CD14-positive monocyte (primary cell): ENCODE data around the gene TBC1D9B. TPM values are rescaled to one million over a fixed set of nuclear protein-coding genes. Genes with fewer than 3 reads are reported as not detected.

Source experiments
- DNase-seq, 3 donors: peaks; one replicate each; pipeline ENCODE4 v3.0.0-alpha.2; 2011 to 2022
- H2AFZ ChIP-seq: 2 replicates; pipeline ENCODE4 v1.6.0; 2012; ENCODE audit warnings: mild to moderate bottlenecking, low read depth, low read length, inconsistent platforms; ENCODE audit not compliant: insufficient read depth, poor library complexity, severe bottlenecking
- H3K27ac ChIP-seq, 2 donors: 1 replicate in 1 of 2; 2 replicates in 1 of 2; pipeline ENCODE4 v1.5.1; 2012 to 2013; ENCODE audit warnings: low read length in 2 of 2, control low read depth in 1 of 2, inconsistent platforms in 1 of 2, low read depth in 1 of 2, mild to moderate bottlenecking in 1 of 2
- H3K27me3 ChIP-seq, 2 donors: one replicate each; pipeline versions ENCODE4 v1.6.0 to v1.6.1; 2011 to 2013; ENCODE audit warnings: low read length in 2 of 2; ENCODE audit not compliant: control insufficient read depth in 2 of 2, insufficient read depth in 2 of 2
- H3K36me3 ChIP-seq, 2 donors: replicated peaks in 1 of 2; 1 replicate in 1 of 2; 2 replicates in 1 of 2; pipeline versions ENCODE4 v1.5.1 to v1.6.1; 2012 to 2013; ENCODE audit warnings: low read length in 2 of 2, control low read depth in 1 of 2, inconsistent platforms in 1 of 2, mild to moderate bottlenecking in 1 of 2; ENCODE audit not compliant: insufficient read depth in 2 of 2, control insufficient read depth in 1 of 2
- H3K4me1 ChIP-seq, 2 donors: 1 replicate in 1 of 2; 2 replicates in 1 of 2; pipeline versions ENCODE4 v1.5.1 to v1.6.1; 2012 to 2013; ENCODE audit warnings: low read length in 2 of 2, control low read depth in 1 of 2, inconsistent platforms in 1 of 2, mild to moderate bottlenecking in 1 of 2, moderate library complexity in 1 of 2; ENCODE audit not compliant: insufficient read depth in 2 of 2, control insufficient read depth in 1 of 2
- H3K4me2 ChIP-seq: replicated peaks from 2 replicates; pipeline ENCODE3; 2012; ENCODE audit warnings: low read length, moderate library complexity, mild to moderate bottlenecking; ENCODE audit not compliant: poor library complexity, severe bottlenecking; ENCODE audit errors: extremely low read depth
- H3K4me3 ChIP-seq, 3 experiments: fragments of 200-600 bp in 1 of 3; sonication (generic) in 1 of 3; replicated peaks in 1 of 3; 1 replicate in 2 of 3; 2 replicates in 1 of 3; pipeline ENCODE4 v1.5.1; 2011 to 2013; ENCODE audit warnings: low read length in 3 of 3, mild to moderate bottlenecking in 3 of 3, control low read depth in 2 of 3, low read depth in 2 of 3, inconsistent platforms in 1 of 3, moderate library complexity in 1 of 3
- H3K79me2 ChIP-seq: 2 replicates; pipeline ENCODE4 v1.6.0; 2012; ENCODE audit warnings: mild to moderate bottlenecking, control low read depth, inconsistent platforms, low read length, moderate library complexity; ENCODE audit not compliant: insufficient read depth
- H3K9ac ChIP-seq: 2 replicates; pipeline ENCODE4 v1.6.0; 2017; ENCODE audit warnings: low read length, mild to moderate bottlenecking; ENCODE audit not compliant: insufficient read depth, poor library complexity, severe bottlenecking
- H3K9me3 ChIP-seq, 2 donors: replicated peaks in 1 of 2; 1 replicate in 1 of 2; 2 replicates in 1 of 2; pipeline versions ENCODE4 v1.5.1 to v1.6.1; 2012 to 2013; ENCODE audit warnings: low read length in 2 of 2, control low read depth in 1 of 2; ENCODE audit not compliant: control insufficient read depth in 1 of 2, insufficient read depth in 1 of 2
- H4K20me1 ChIP-seq: 2 replicates; pipeline ENCODE4 v1.6.0; 2012; ENCODE audit warnings: mild to moderate bottlenecking, low read length, control low read depth, moderate library complexity; ENCODE audit not compliant: insufficient read depth
- H3K27ac Mint-ChIP-seq, 7 donors: one replicate each; pipeline ENCODE4 v1.8.0; 2020; ENCODE audit warnings: mild to moderate bottlenecking in 7 of 7, mixed read lengths in 7 of 7, moderate library complexity in 6 of 7, inconsistent platforms in 2 of 7
- H3K27me3 Mint-ChIP-seq, 3 donors: one replicate each; pipeline ENCODE4 v1.8.0; 2021 to 2022; ENCODE audit warnings: low read depth in 3 of 3, mild to moderate bottlenecking in 3 of 3, mixed read lengths in 3 of 3, moderate library complexity in 3 of 3, inconsistent platforms in 1 of 3
- H3K36me3 Mint-ChIP-seq, 2 donors: one replicate each; pipeline ENCODE4 v1.8.0; 2020; ENCODE audit warnings: mixed read lengths in 2 of 2, inconsistent platforms in 1 of 2, mild to moderate bottlenecking in 1 of 2
- H3K4me1 Mint-ChIP-seq: one replicate; pipeline ENCODE4 v1.8.0; 2020; ENCODE audit warnings: mild to moderate bottlenecking, mixed read lengths
- H3K4me3 Mint-ChIP-seq, 2 donors: one replicate each; pipeline ENCODE4 v1.8.0; 2020; ENCODE audit warnings: mild to moderate bottlenecking in 2 of 2, mixed read lengths in 2 of 2, moderate library complexity in 1 of 2
- H3K9me3 Mint-ChIP-seq, 7 donors: one replicate each; pipeline ENCODE4 v1.8.0; 2020 to 2022; ENCODE audit warnings: mixed read lengths in 7 of 7, mild to moderate bottlenecking in 6 of 7, moderate library complexity in 6 of 7, inconsistent platforms in 2 of 7
- WGBS: methylation state at CpG from one replicate; pipeline ENCODE4 v1.1.5; 2013; ENCODE audit warnings: missing lambda C conversion rate; ENCODE audit not compliant: insufficient coverage; 5-methylcytosine and 5-hydroxymethylcytosine counted together
- intact Hi-C, 2 donors: fragments of 100-400 bp; cut with micrococcal nuclease; formaldehyde crosslinking; loops; one replicate each; pipeline versions ENCODE4 v1.15.0 to v1.15.1; 2023
- polyA plus RNA-seq, 3 donors: library from polyadenylated mRNA; depleted of rRNA in 1 of 3; unstranded in 2 of 3; stranded (reverse) in 1 of 3; fragments of 300-500 nt in 2 of 3; fragments of >200 nt in 1 of 3; fragmentation: Illumina TruSeq in 2 of 3; gene quantifications; 1 replicate in 2 of 3; 2 replicates in 1 of 3; pipeline ENCODE4 v1.2.3, GENCODE V29; 2012 to 2021
- TF ChIP-seq, protein P1 (sequence below): fragments of 200-600 bp; IDR thresholded peaks from one replicate; pipeline ENCODE4 v1.8.0; 2022; ENCODE audit warnings: antibody characterized with exemption, mild to moderate bottlenecking

Gene TBC1D9B
- polyA plus RNA-seq, 3 donors = 13.4 to 116 (median 26.3) TPM

DNA sequence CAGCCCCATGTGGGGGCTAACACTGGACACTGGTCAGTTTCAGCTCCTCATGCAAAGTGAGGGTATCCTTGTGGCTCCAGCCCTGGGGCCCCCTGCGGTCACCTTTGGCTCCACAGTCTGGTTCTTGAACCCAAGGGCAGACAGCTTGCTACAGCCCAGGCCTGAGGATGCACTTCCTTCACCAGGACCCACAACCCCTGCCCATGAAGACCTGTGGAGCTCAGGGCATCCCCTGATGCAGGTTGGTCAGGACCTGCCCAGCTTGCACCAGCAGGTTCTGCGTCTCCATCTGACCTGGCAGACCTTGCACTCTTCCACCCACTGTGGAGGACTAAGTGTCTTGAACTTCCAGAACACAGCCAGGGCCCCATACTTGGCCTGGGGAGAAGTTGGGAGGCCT is 45.4 kb downstream of the TBC1D9B start:
- 100% methylated on average over 2 of the region's 2 CpGs for WGBS

GRCh38 chr5:179860301-179860700 is 47.4 kb downstream of the TBC1D9B start:
- H3K9me3 Mint-ChIP-seq = peaks cover 0 to 6% (median 0%) of the 10 kb centered on the region in 7 donors
- no peak overlapping the region for H3K27ac Mint-ChIP-seq
- Histone ChIP-seq H3K4me1 (peaks cover 10 to 19% of the 10 kb centered on the region in 2 donors), H4K20me1 (no peaks in the 10 kb centered on the region), H3K36me3 (peaks cover 26 to 35% of the 10 kb centered on the region in 2 donors), H3K27ac (no peak overlapping the region), H2AFZ (no peak overlapping the region), H3K27me3 (no peaks in the 10 kb centered on the region), H3K9me3 (no peaks in the 10 kb centered on the region), H3K4me2 (no peak overlapping the region), H3K9ac (no peak overlapping the region), H3K4me3 (no peak overlapping the region), H3K79me2 (no peaks in the 10 kb centered on the region)
- WGBS = 75% methylated on average over 8 of the region's 11 CpGs
- H3K36me3 Mint-ChIP-seq = peaks cover 31% of the 10 kb centered on the region in 2 donors
- H3K4me3 Mint-ChIP-seq = peak overlapping the region in 1 of 2 donors; percentile 12
- H3K4me1 Mint-ChIP-seq = peaks cover 20% of the 10 kb centered on the region
- TF ChIP-seq, protein P1, sequence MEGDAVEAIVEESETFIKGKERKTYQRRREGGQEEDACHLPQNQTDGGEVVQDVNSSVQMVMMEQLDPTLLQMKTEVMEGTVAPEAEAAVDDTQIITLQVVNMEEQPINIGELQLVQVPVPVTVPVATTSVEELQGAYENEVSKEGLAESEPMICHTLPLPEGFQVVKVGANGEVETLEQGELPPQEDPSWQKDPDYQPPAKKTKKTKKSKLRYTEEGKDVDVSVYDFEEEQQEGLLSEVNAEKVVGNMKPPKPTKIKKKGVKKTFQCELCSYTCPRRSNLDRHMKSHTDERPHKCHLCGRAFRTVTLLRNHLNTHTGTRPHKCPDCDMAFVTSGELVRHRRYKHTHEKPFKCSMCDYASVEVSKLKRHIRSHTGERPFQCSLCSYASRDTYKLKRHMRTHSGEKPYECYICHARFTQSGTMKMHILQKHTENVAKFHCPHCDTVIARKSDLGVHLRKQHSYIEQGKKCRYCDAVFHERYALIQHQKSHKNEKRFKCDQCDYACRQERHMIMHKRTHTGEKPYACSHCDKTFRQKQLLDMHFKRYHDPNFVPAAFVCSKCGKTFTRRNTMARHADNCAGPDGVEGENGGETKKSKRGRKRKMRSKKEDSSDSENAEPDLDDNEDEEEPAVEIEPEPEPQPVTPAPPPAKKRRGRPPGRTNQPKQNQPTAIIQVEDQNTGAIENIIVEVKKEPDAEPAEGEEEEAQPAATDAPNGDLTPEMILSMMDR = no peak
- no peak for DNase-seq
- peaks cover 0 to 3% (median 2%) of the 10 kb centered on the region in 3 donors for H3K27me3 Mint-ChIP-seq
- intact Hi-C loops = no loop called here

More for the DNA sequence above, 45.4 kb downstream of the TBC1D9B start:
- H3K27ac Mint-ChIP-seq = no peak overlapping the region
- Histone ChIP-seq H3K9ac (no peak overlapping the region), H3K27me3 (no peaks in the 10 kb centered on the region), H3K4me1 (peaks cover 10 to 19% of the 10 kb centered on the region in 2 donors), H3K4me2 (no peak overlapping the region), H3K27ac (no peak overlapping the region), H2AFZ (no peak overlapping the region), H4K20me1 (no peaks in the 10 kb centered on the region), H3K9me3 (no peaks in the 10 kb centered on the region), H3K36me3 (peaks cover 39 to 52% of the 10 kb centered on the region in 2 donors), H3K4me3 (no peak overlapping the region), H3K79me2 (no peaks in the 10 kb centered on the region)
- peaks cover 0 to 4% (median 3%) of the 10 kb centered on the region in 3 donors for H3K27me3 Mint-ChIP-seq
- no peak overlapping the region for H3K4me3 Mint-ChIP-seq
- H3K36me3 Mint-ChIP-seq = peaks cover 46 to 47% of the 10 kb centered on the region in 2 donors
- DNase-seq = no peak
- intact Hi-C loops = no loop called here
- TF ChIP-seq, protein P1 = no peak
- H3K4me1 Mint-ChIP-seq = peaks cover 28% of the 10 kb centered on the region
- H3K9me3 Mint-ChIP-seq = peaks cover 0 to 6% (median 0%) of the 10 kb centered on the region in 7 donors
